ENCODE data around the gene HNRNPL.

Gene HNRNPL

GRCh38 chr19:38836159-38836982, 13.4 kb downstream of the HNRNPL start:
- H4K91ac ChIP-seq (ENCODE audit: low read depth, low read length, poor library complexity), result no peak overlapping the region
- no peak overlapping the region for H2AFZ ChIP-seq (ENCODE audit: low read length)
- H3K27me3 ChIP-seq (ENCODE audit: control insufficient read depth in 3 of 3, insufficient read depth in 3 of 3, low read depth in 1 of 3, low read length in 3 of 3), result no peaks in the 10 kb centered on the region
- H2AK5ac ChIP-seq (ENCODE audit: low read depth, low read length), result no peak overlapping the region
- peaks cover 52 to 62% of the 10 kb centered on the region in 2 donors for H3K36me3 ChIP-seq (replicated peaks in 1 of 2; ENCODE audit: control insufficient read depth in 2 of 2, insufficient read depth in 2 of 2, low read length in 2 of 2)
- H4K8ac ChIP-seq (ENCODE audit: low read depth, low read length), result no peak overlapping the region
- no peak overlapping the region for H2BK12ac ChIP-seq (ENCODE audit: low read length)
- no peaks in the 10 kb centered on the region for H3K9me3 ChIP-seq (replicated peaks in 1 of 2; ENCODE audit: control insufficient read depth in 2 of 2, insufficient read depth in 1 of 2, low read depth in 1 of 2, low read length in 2 of 2)
- no peak overlapping the region for H2BK15ac ChIP-seq (ENCODE audit: low read length)
- no peak overlapping the region for H3K4ac ChIP-seq (ENCODE audit: low read length)
- H2BK120ac ChIP-seq (ENCODE audit: low read depth, low read length), result no peak overlapping the region
- no peak overlapping the region for H3K9ac ChIP-seq (ENCODE audit: low read depth, low read length, poor library complexity)
- H3K18ac ChIP-seq (ENCODE audit: low read length), result no peak overlapping the region
- no peaks in the 10 kb centered on the region for H3K4me1 ChIP-seq (ENCODE audit: control insufficient read depth in 2 of 2, insufficient read depth in 1 of 2, low read depth in 1 of 2, low read length in 2 of 2)
- no peak overlapping the region for H3K23ac ChIP-seq (ENCODE audit: low read depth, low read length, poor library complexity)
- WGBS, 2 donors (ENCODE audit: extremely low coverage in 2 of 2, insufficient read length in 2 of 2, insufficient replicate concordance in 1 of 2), result no CpG with 5 or more reads among the region's 8 CpGs
- H2BK5ac ChIP-seq (ENCODE audit: low read length), result no peak overlapping the region
- no peak overlapping the region for H3K14ac ChIP-seq (ENCODE audit: low read length)
- no peak overlapping the region for H3K4me3 ChIP-seq (ENCODE audit: low read length in 2 of 2)
- no peak for DNase-seq (ENCODE audit: low spot score)
- no peaks in the 10 kb centered on the region for H3K79me1 ChIP-seq (ENCODE audit: low read depth, low read length)
- H3K27ac ChIP-seq (replicated peaks; ENCODE audit: low read length), result peak overlapping the region; percentile 30
- H3K4me2 ChIP-seq (ENCODE audit: insufficient read depth, low read length, poor library complexity, severe bottlenecking), result no peak overlapping the region

- H2AK5ac ChIP-seq (ENCODE audit: low read depth, low read length), result no peak overlapping the region
- no peaks in the 10 kb centered on the region for H3K79me1 ChIP-seq (ENCODE audit: low read depth, low read length)
- no peak overlapping the region for H2AFZ ChIP-seq (ENCODE audit: low read length)
- peaks cover 0 to 4% of the 10 kb centered on the region in 2 donors for H3K4me1 ChIP-seq (ENCODE audit: control insufficient read depth in 2 of 2, insufficient read depth in 1 of 2, low read depth in 1 of 2, low read length in 2 of 2)
- H3K4me3 ChIP-seq (ENCODE audit: low read length in 2 of 2), result no peak overlapping the region
- H3K9ac ChIP-seq (ENCODE audit: low read depth, low read length, poor library complexity), result no peak overlapping the region
- no peaks in the 10 kb centered on the region for H3K27me3 ChIP-seq (ENCODE audit: control insufficient read depth in 3 of 3, insufficient read depth in 3 of 3, low read depth in 1 of 3, low read length in 3 of 3)
- H3K4ac ChIP-seq (ENCODE audit: low read length), result no peak overlapping the region
- WGBS, 2 donors (ENCODE audit: extremely low coverage in 2 of 2, insufficient read length in 2 of 2, insufficient replicate concordance in 1 of 2), result no CpG with 5 or more reads among the region's 6 CpGs
- no peak overlapping the region for H4K8ac ChIP-seq (ENCODE audit: low read depth, low read length)
- H3K23ac ChIP-seq (ENCODE audit: low read depth, low read length, poor library complexity), result no peak overlapping the region
- H3K27ac ChIP-seq (replicated peaks; ENCODE audit: low read length), result no peak overlapping the region
- no peak overlapping the region for H2BK120ac ChIP-seq (ENCODE audit: low read depth, low read length)
- no peak overlapping the region for H2BK5ac ChIP-seq (ENCODE audit: low read length)
- no peak overlapping the region for H3K14ac ChIP-seq (ENCODE audit: low read length)
- no peak for DNase-seq (ENCODE audit: low spot score)
- H3K4me2 ChIP-seq (ENCODE audit: insufficient read depth, low read length, poor library complexity, severe bottlenecking), result no peak overlapping the region
- no peak overlapping the region for H2BK15ac ChIP-seq (ENCODE audit: low read length)
- H3K9me3 ChIP-seq (replicated peaks in 1 of 2; ENCODE audit: control insufficient read depth in 2 of 2, insufficient read depth in 1 of 2, low read depth in 1 of 2, low read length in 2 of 2), result no peaks in the 10 kb centered on the region
- no peak overlapping the region for H3K18ac ChIP-seq (ENCODE audit: low read length)
- H4K91ac ChIP-seq (ENCODE audit: low read depth, low read length, poor library complexity), result no peak overlapping the region
- peaks cover 40 to 54% of the 10 kb centered on the region in 2 donors for H3K36me3 ChIP-seq (replicated peaks in 1 of 2; ENCODE audit: control insufficient read depth in 2 of 2, insufficient read depth in 2 of 2, low read length in 2 of 2)
- no peak overlapping the region for H2BK12ac ChIP-seq (ENCODE audit: low read length)
Observed at GRCh38 chr19:38834590-38834989, 15.2 kb downstream of the HNRNPL start.

DNA sequence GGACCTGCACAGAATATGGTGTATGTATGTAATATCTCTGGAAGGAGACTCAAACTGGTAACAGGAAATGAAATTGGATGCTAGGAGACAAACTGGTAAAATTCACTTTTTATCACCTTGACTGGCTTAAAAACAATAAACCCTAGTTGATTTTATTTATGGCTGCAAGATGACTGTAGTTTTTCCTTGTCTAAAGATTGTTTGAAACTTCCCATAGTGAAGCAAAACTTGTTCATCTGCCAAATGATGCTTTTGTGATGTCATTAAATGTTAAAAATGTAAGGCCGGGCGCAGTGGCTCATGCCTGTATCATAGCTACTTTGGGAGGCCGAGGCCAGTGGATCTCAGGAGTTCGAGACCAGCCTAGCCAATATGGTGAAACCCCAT, 15.7 kb downstream of the HNRNPL start:
- no peak overlapping the region for H2AK5ac ChIP-seq (ENCODE audit: low read depth, low read length)
- H3K14ac ChIP-seq (ENCODE audit: low read length), result no peak overlapping the region
- no peak for DNase-seq (ENCODE audit: low spot score)
- no peak overlapping the region for H3K4me2 ChIP-seq (ENCODE audit: insufficient read depth, low read length, poor library complexity, severe bottlenecking)
- H2BK15ac ChIP-seq (ENCODE audit: low read length), result no peak overlapping the region
- H2BK120ac ChIP-seq (ENCODE audit: low read depth, low read length), result no peak overlapping the region
- no peak overlapping the region for H4K91ac ChIP-seq (ENCODE audit: low read depth, low read length, poor library complexity)
- no peak overlapping the region for H2AFZ ChIP-seq (ENCODE audit: low read length)
- H3K9me3 ChIP-seq (replicated peaks in 1 of 2; ENCODE audit: control insufficient read depth in 2 of 2, insufficient read depth in 1 of 2, low read depth in 1 of 2, low read length in 2 of 2), result no peaks in the 10 kb centered on the region
- H3K27ac ChIP-seq (replicated peaks; ENCODE audit: low read length), result no peak overlapping the region
- no CpG with 5 or more reads among the region's 4 CpGs for WGBS, 2 donors (ENCODE audit: extremely low coverage in 2 of 2, insufficient read length in 2 of 2, insufficient replicate concordance in 1 of 2)
- no peak overlapping the region for H3K4ac ChIP-seq (ENCODE audit: low read length)
- H3K4me3 ChIP-seq (ENCODE audit: low read length in 2 of 2), result no peak overlapping the region
- peaks cover 0 to 4% of the 10 kb centered on the region in 2 donors for H3K4me1 ChIP-seq (ENCODE audit: control insufficient read depth in 2 of 2, insufficient read depth in 1 of 2, low read depth in 1 of 2, low read length in 2 of 2)
- no peak overlapping the region for H2BK12ac ChIP-seq (ENCODE audit: low read length)
- peaks cover 35 to 54% of the 10 kb centered on the region in 2 donors for H3K36me3 ChIP-seq (replicated peaks in 1 of 2; ENCODE audit: control insufficient read depth in 2 of 2, insufficient read depth in 2 of 2, low read length in 2 of 2)
- no peak overlapping the region for H3K18ac ChIP-seq (ENCODE audit: low read length)
- H2BK5ac ChIP-seq (ENCODE audit: low read length), result no peak overlapping the region
- no peak overlapping the region for H3K23ac ChIP-seq (ENCODE audit: low read depth, low read length, poor library complexity)
- no peaks in the 10 kb centered on the region for H3K27me3 ChIP-seq (ENCODE audit: control insufficient read depth in 3 of 3, insufficient read depth in 3 of 3, low read depth in 1 of 3, low read length in 3 of 3)
- no peaks in the 10 kb centered on the region for H3K79me1 ChIP-seq (ENCODE audit: low read depth, low read length)
- no peak overlapping the region for H3K9ac ChIP-seq (ENCODE audit: low read depth, low read length, poor library complexity)
- H4K8ac ChIP-seq (ENCODE audit: low read depth, low read length), result no peak overlapping the region

DNA sequence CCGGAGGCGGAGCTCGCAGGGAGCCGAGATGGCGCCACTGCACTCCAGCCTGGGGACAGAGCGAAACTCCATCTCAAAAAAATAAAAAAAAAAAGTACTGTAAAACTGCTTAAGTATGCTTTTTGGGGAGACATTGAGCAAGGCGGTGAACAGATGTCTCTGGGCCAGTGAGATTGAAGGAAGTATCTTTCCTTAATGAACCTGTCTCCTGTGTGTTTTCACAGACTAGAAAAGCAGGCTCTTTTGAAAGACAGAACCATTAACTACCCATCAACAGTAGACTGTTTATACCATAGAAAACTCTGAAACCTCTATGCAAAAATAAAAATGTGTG, 16.7 kb downstream of the HNRNPL start:
- H2BK12ac ChIP-seq (ENCODE audit: low read length), result no peak overlapping the region
- H3K23ac ChIP-seq (ENCODE audit: low read depth, low read length, poor library complexity), result no peak overlapping the region
- H3K18ac ChIP-seq (ENCODE audit: low read length), result no peak overlapping the region
- DNase-seq (ENCODE audit: low spot score), result no peak
- no peak overlapping the region for H3K4me2 ChIP-seq (ENCODE audit: insufficient read depth, low read length, poor library complexity, severe bottlenecking)
- no peak overlapping the region for H4K91ac ChIP-seq (ENCODE audit: low read depth, low read length, poor library complexity)
- H3K27ac ChIP-seq (replicated peaks; ENCODE audit: low read length), result no peak overlapping the region
- H3K27me3 ChIP-seq (ENCODE audit: control insufficient read depth in 3 of 3, insufficient read depth in 3 of 3, low read depth in 1 of 3, low read length in 3 of 3), result no peaks in the 10 kb centered on the region
- H2BK15ac ChIP-seq (ENCODE audit: low read length), result no peak overlapping the region
- H2AFZ ChIP-seq (ENCODE audit: low read length), result no peak overlapping the region
- no peak overlapping the region for H3K4ac ChIP-seq (ENCODE audit: low read length)
- H2BK5ac ChIP-seq (ENCODE audit: low read length), result no peak overlapping the region
- no peak overlapping the region for H3K9ac ChIP-seq (ENCODE audit: low read depth, low read length, poor library complexity)
- peaks cover 25 to 52% of the 10 kb centered on the region in 2 donors for H3K36me3 ChIP-seq (replicated peaks in 1 of 2; ENCODE audit: control insufficient read depth in 2 of 2, insufficient read depth in 2 of 2, low read length in 2 of 2)
- no peaks in the 10 kb centered on the region for H3K9me3 ChIP-seq (replicated peaks in 1 of 2; ENCODE audit: control insufficient read depth in 2 of 2, insufficient read depth in 1 of 2, low read depth in 1 of 2, low read length in 2 of 2)
- H2AK5ac ChIP-seq (ENCODE audit: low read depth, low read length), result no peak overlapping the region
- no peak overlapping the region for H2BK120ac ChIP-seq (ENCODE audit: low read depth, low read length)
- no peak overlapping the region for H3K14ac ChIP-seq (ENCODE audit: low read length)
- peaks cover 0 to 4% of the 10 kb centered on the region in 2 donors for H3K4me1 ChIP-seq (ENCODE audit: control insufficient read depth in 2 of 2, insufficient read depth in 1 of 2, low read depth in 1 of 2, low read length in 2 of 2)
- H3K79me1 ChIP-seq (ENCODE audit: low read depth, low read length), result no peaks in the 10 kb centered on the region
- no CpG with 5 or more reads among the region's 7 CpGs for WGBS, 2 donors (ENCODE audit: extremely low coverage in 2 of 2, insufficient read length in 2 of 2, insufficient replicate concordance in 1 of 2)
- H4K8ac ChIP-seq (ENCODE audit: low read depth, low read length), result no peak overlapping the region
- H3K4me3 ChIP-seq (ENCODE audit: low read length in 2 of 2), result no peak overlapping the region

Data from neuronal stem cell (in vitro differentiated cells).